H1 (cell line): Measurements from ENCODE around the gene SLC16A8. TPM values are rescaled to one million over a fixed set of nuclear protein-coding genes. Genes with fewer than 3 reads are reported as not detected.

Source experiments
- CTCF ChIA-PET: fragments of 300-600 bp; sonication (Branson Sonifier 250); formaldehyde crosslinking; loops from one replicate; lab custom pipeline; 2021; ENCODE audit not compliant: partially characterized antibody; lab: Charles Lee
- POLR2A ChIA-PET: fragments of 300-600 bp; sonication (Branson Sonifier 250); formaldehyde crosslinking; loops from one replicate; lab custom pipeline; 2021; ENCODE audit warnings: inconsistent platforms; ENCODE audit not compliant: partially characterized antibody; lab: Charles Lee
- DNase-seq, 2 experiments: peaks; one replicate each; pipeline versions ENCODE4 v3.0.0 to v3.0.0-alpha.2; 2010 to 2022; ENCODE audit warnings: low spot score in 2 of 2, low read depth in 1 of 2, mixed read lengths in 1 of 2
- FAIRE-seq: peaks from 2 replicates; lab custom pipeline; 2011; peaks lifted over from hg19 to GRCh38; lab: Jason Lieb, UNC
- H2AFZ ChIP-seq: 2 replicates; pipeline ENCODE4 v1.8.1; 2012; ENCODE audit warnings: low read length, inconsistent platforms
- H2AK5ac ChIP-seq: 2 replicates; pipeline ENCODE4 v1.6.1; 2013; ENCODE audit warnings: low read depth, low read length
- H2BK120ac ChIP-seq: replicated peaks from 2 replicates; pipeline ENCODE3; 2013; ENCODE audit warnings: low read depth, low read length, inconsistent platforms
- H2BK12ac ChIP-seq: 2 replicates; pipeline ENCODE4 v1.6.1; 2013; ENCODE audit warnings: low read depth, low read length
- H2BK15ac ChIP-seq: 2 replicates; pipeline ENCODE4 v1.6.1; 2013; ENCODE audit warnings: low read length
- H2BK20ac ChIP-seq: 2 replicates; pipeline ENCODE4 v1.6.1; 2013; ENCODE audit warnings: low read length
- H2BK5ac ChIP-seq: 2 replicates; pipeline ENCODE4 v1.6.1; 2013; ENCODE audit warnings: low read depth, low read length
- H3K14ac ChIP-seq: 2 replicates; pipeline ENCODE4 v1.6.1; 2013; ENCODE audit warnings: inconsistent platforms; ENCODE audit not compliant: insufficient read length
- H3K18ac ChIP-seq: 2 replicates; pipeline ENCODE4 v1.6.1; 2013; ENCODE audit warnings: low read length; ENCODE audit errors: extremely low read depth
- H3K23ac ChIP-seq: 2 replicates; pipeline ENCODE4 v1.6.1; 2013; ENCODE audit warnings: inconsistent platforms; ENCODE audit not compliant: insufficient read length
- H3K23me2 ChIP-seq: 2 replicates; pipeline ENCODE4 v1.6.1; 2013; ENCODE audit warnings: low read depth, low read length
- H3K27ac ChIP-seq: 2 replicates; pipeline ENCODE4 v1.6.1; 2011; ENCODE audit warnings: low read depth, low read length, inconsistent platforms
- H3K27me3 ChIP-seq, 4 experiments: replicated peaks in 1 of 4; 1 replicate in 1 of 4; 2 replicates in 3 of 4; pipeline versions ENCODE4 v1.6.1 to v1.8.1; 2011 to 2013; ENCODE audit warnings: low read length in 3 of 4, mild to moderate bottlenecking in 3 of 4, inconsistent platforms in 2 of 4, mixed read lengths in 2 of 4, moderate library complexity in 1 of 4; ENCODE audit not compliant: control insufficient read depth in 3 of 4, insufficient read depth in 3 of 4; ENCODE audit errors: extremely low read depth in 1 of 4
- H3K36me3 ChIP-seq, 4 experiments: 2 replicates each; pipeline versions ENCODE4 v1.6.1 to v1.8.1; 2011 to 2013; ENCODE audit warnings: mild to moderate bottlenecking in 4 of 4, low read length in 3 of 4, moderate library complexity in 2 of 4, control low read depth in 1 of 4, inconsistent platforms in 1 of 4; ENCODE audit not compliant: insufficient read depth in 4 of 4, control insufficient read depth in 2 of 4
- H3K4ac ChIP-seq: replicated peaks from 2 replicates; pipeline ENCODE3; 2013; ENCODE audit warnings: low read length, low read depth, mixed read lengths, inconsistent platforms; ENCODE audit not compliant: insufficient read length
- H3K4me1 ChIP-seq, 4 experiments: replicated peaks in 1 of 4; 1 replicate in 1 of 4; 2 replicates in 3 of 4; pipeline versions ENCODE4 v1.6.1 to v1.8.1; 2011 to 2013; ENCODE audit warnings: low read length in 3 of 4, inconsistent platforms in 2 of 4, mixed read lengths in 1 of 4; ENCODE audit not compliant: insufficient read depth in 4 of 4, control insufficient read depth in 3 of 4
- H3K4me2 ChIP-seq, 2 experiments: 2 replicates each; pipeline versions ENCODE4 v1.6.1 to v1.8.1; 2011 to 2013; ENCODE audit warnings: low read depth in 2 of 2, low read length in 2 of 2, control low read depth in 1 of 2, inconsistent platforms in 1 of 2, mild to moderate bottlenecking in 1 of 2; ENCODE audit not compliant: insufficient read depth in 1 of 2
- H3K4me3 ChIP-seq, 4 experiments: fragments of 200-600, 300-600 bp in 1 of 4; sonication (generic), shearing (Covaris generic), sonication (Bioruptor Twin) in 1 of 4; 2 replicates each; pipeline versions ENCODE4 v1.5.1 to v1.8.1; 2011 to 2016; ENCODE audit warnings: low read length in 4 of 4, low read depth in 3 of 4, control low read depth in 2 of 4, inconsistent platforms in 2 of 4, mild to moderate bottlenecking in 2 of 4, mixed read lengths in 1 of 4, moderate library complexity in 1 of 4; ENCODE audit not compliant: insufficient read depth in 2 of 4; ENCODE audit errors: extremely low read depth in 1 of 4
- H3K56ac ChIP-seq: replicated peaks from 2 replicates; pipeline ENCODE3; 2013; ENCODE audit warnings: low read depth, mild to moderate bottlenecking, mixed read lengths, low read length, inconsistent platforms; ENCODE audit not compliant: insufficient read length
- H3K79me1 ChIP-seq: 2 replicates; pipeline ENCODE4 v1.6.1; 2013; ENCODE audit warnings: low read depth, low read length, control low read depth
- H3K79me2 ChIP-seq, 2 experiments: 2 replicates each; pipeline versions ENCODE4 v1.6.1 to v1.8.1; 2012 to 2013; ENCODE audit warnings: low read length in 2 of 2, mild to moderate bottlenecking in 2 of 2, inconsistent platforms in 1 of 2; ENCODE audit not compliant: insufficient read depth in 2 of 2, control insufficient read depth in 1 of 2
- H3K9ac ChIP-seq, 4 experiments: replicated peaks in 1 of 4; 1 replicate in 1 of 4; 2 replicates in 3 of 4; pipeline versions ENCODE4 v1.6.1 to v1.8.1; 2011 to 2013; ENCODE audit warnings: low read depth in 3 of 4, low read length in 3 of 4, control low read depth in 2 of 4, mild to moderate bottlenecking in 2 of 4, moderate library complexity in 2 of 4, inconsistent platforms in 1 of 4; ENCODE audit errors: extremely low read depth in 1 of 4
- H3K9me3 ChIP-seq, 2 experiments: 2 replicates each; pipeline versions ENCODE4 v1.6.1 to v1.8.1; 2012 to 2013; ENCODE audit warnings: mild to moderate bottlenecking in 2 of 2, moderate library complexity in 2 of 2, control low read depth in 1 of 2, inconsistent platforms in 1 of 2, low read depth in 1 of 2, low read length in 1 of 2, mixed read lengths in 1 of 2; ENCODE audit not compliant: insufficient read depth in 2 of 2
- H4K20me1 ChIP-seq, 2 experiments: replicated peaks in 1 of 2; 2 replicates each; pipeline versions ENCODE3 to v1.8.1; 2011 to 2013; ENCODE audit warnings: inconsistent platforms in 2 of 2, low read length in 2 of 2, mild to moderate bottlenecking in 1 of 2; ENCODE audit not compliant: insufficient read depth in 2 of 2, control insufficient read depth in 1 of 2
- H4K5ac ChIP-seq: 2 replicates; pipeline ENCODE4 v1.6.1; 2013; ENCODE audit warnings: low read length, low read depth, mixed read lengths, inconsistent platforms; ENCODE audit not compliant: insufficient read length
- H4K8ac ChIP-seq: 2 replicates; pipeline ENCODE4 v1.8.0; 2013; ENCODE audit warnings: mild to moderate bottlenecking, moderate library complexity, low read length, inconsistent platforms; ENCODE audit not compliant: insufficient read depth; ENCODE audit errors: extremely low read depth
- H4K91ac ChIP-seq: replicated peaks from 2 replicates; pipeline ENCODE3; 2013; ENCODE audit warnings: low read length, mixed read lengths, inconsistent platforms; ENCODE audit not compliant: insufficient read length
- BACH1 ChIP-seq: IDR thresholded peaks from 2 replicates; pipeline ENCODE4 v1.6.1; 2012; ENCODE audit warnings: low read length, improper control_type of control experiment
- CREB1 ChIP-seq: IDR thresholded peaks from 2 replicates; pipeline ENCODE4 v1.6.1; 2012; ENCODE audit warnings: inconsistent platforms
- YY1 ChIP-seq: IDR thresholded peaks from 2 replicates; pipeline ENCODE4 v1.6.1; 2011; ENCODE audit warnings: low read depth, mild to moderate bottlenecking, low read length
- WGBS, 2 experiments: shearing (Covaris generic) in 1 of 2; methylation state at CpG; one replicate each; pipeline versions ENCODE4 v1.1.6 to v1.1.7; 2013 to 2015; ENCODE audit warnings: low lambda C conversion rate in 2 of 2, mixed read lengths in 2 of 2, inconsistent platforms in 1 of 2, low coverage in 1 of 2, missing lambda C conversion rate in 1 of 2; ENCODE audit not compliant: insufficient replicate concordance in 2 of 2, insufficient coverage in 1 of 2, insufficient read length in 1 of 2; ENCODE audit errors: extremely low coverage in 1 of 2, missing lambda C conversion rate in 1 of 2; 5-methylcytosine and 5-hydroxymethylcytosine counted together
- polyA plus RNA-seq, 7 experiments: library from polyadenylated mRNA; depleted of rRNA in 3 of 7; stranded (reverse) in 5 of 7; unstranded in 2 of 7; fragments of >200 nt in 5 of 7; fragments of 200-250 nt in 2 of 7; gene quantifications; 1 replicate in 5 of 7; 2 replicates in 1 of 7; 4 replicates in 1 of 7; pipeline versions ENCODE4 v1.2.1 to v1.2.3, GENCODE V29; 2011 to 2013; ENCODE audit warnings: missing spikeins in 2 of 7, mixed read lengths in 2 of 7
- total RNA-seq: library from RNA; stranded (reverse); fragmentation: NEBNext Ultra II Directional; extraction: Animal tissue kit (Norgen Biotek cat#: 25700); gene quantifications from 2 replicates; pipeline ENCODE4 v1.2.1, GENCODE V29; 2021

The SLC16A8 gene
- total and polyA plus RNA-seq, 2 of the 8 experiments (the other 6 are each of a cell fraction or from before 2014, with no cell fraction given) = 0.70 TPM; not detected in 1

GRCh38 chr22:38040953-38041759 is 42.8 kb downstream of the SLC16A8 start:
- no peaks in the 10 kb centered on the region for H3K27me3 ChIP-seq
- no peak overlapping the region for H2BK120ac ChIP-seq
- no peak overlapping the region for H2BK15ac ChIP-seq
- H3K9me3 ChIP-seq = no peaks in the 10 kb centered on the region
- FAIRE-seq (no peak), DNase-seq (no peak)
- H3K4me3 ChIP-seq = no peak overlapping the region
- no peak overlapping the region for H3K14ac ChIP-seq
- H2BK12ac ChIP-seq = no peak overlapping the region
- H4K91ac ChIP-seq = no peak overlapping the region
- no peak overlapping the region for H4K5ac ChIP-seq
- no peak overlapping the region for H4K8ac ChIP-seq
- H3K4me2 ChIP-seq = no peak overlapping the region
- no peak overlapping the region for H3K18ac ChIP-seq
- H3K9ac ChIP-seq = no peak overlapping the region
- H3K23ac ChIP-seq = no peak overlapping the region
- TF ChIP-seq CREB1 = no peak
- no peak for TF ChIP-seq YY1
- no peak for TF ChIP-seq BACH1
- no peaks in the 10 kb centered on the region; a peak in 1 of 7 replicates for H3K4me1 ChIP-seq
- no peaks in the 10 kb centered on the region for H3K79me1 ChIP-seq
- H3K27ac ChIP-seq = no peak overlapping the region
- H2AFZ ChIP-seq = no peak overlapping the region
- H3K23me2 ChIP-seq = no peaks in the 10 kb centered on the region
- no peak overlapping the region for H2BK5ac ChIP-seq
- 90% methylated on average over 18 of the region's 20 CpGs; no CpG with 5 or more reads in 1 of the 2 experiments for WGBS, 2 experiments
- no peaks in the 10 kb centered on the region for H3K79me2 ChIP-seq
- no peak overlapping the region for H3K56ac ChIP-seq
- H4K20me1 ChIP-seq = no peaks in the 10 kb centered on the region
- H2AK5ac ChIP-seq = no peak overlapping the region
- ChIA-PET POLR2A (interaction anchor here (1.7 kb wide), 1 partner anchor 11 kb away, joined by 4 read pairs; no protein-coding TSS in a partner anchor), CTCF (interaction anchor here (0.7 to 2.0 kb wide), 4 partner anchors 11 to 58 kb away, joined by 3 to 8 read pairs (median 4); no protein-coding TSS in a partner anchor)
- no peak overlapping the region for H2BK20ac ChIP-seq
- H3K36me3 ChIP-seq = no peaks in the 10 kb centered on the region
- no peak overlapping the region for H3K4ac ChIP-seq
